HG02973 (cell line): ENCODE data around the gene SLCO1C1.
"Not testable (repeated sequence)": the region's sequence is repeated elsewhere in the genome, so short reads cannot be mapped to it uniquely, and the experiment has no call there.

ENCODE experiments used
- ATAC-seq: cut with Tn5 transposase; IDR thresholded peaks from one replicate; pipeline ENCODE4 v1.9.1; 2021; ENCODE audit warnings: moderate library complexity; ENCODE audit not compliant: unreplicated experiment

Gene SLCO1C1, protein sequence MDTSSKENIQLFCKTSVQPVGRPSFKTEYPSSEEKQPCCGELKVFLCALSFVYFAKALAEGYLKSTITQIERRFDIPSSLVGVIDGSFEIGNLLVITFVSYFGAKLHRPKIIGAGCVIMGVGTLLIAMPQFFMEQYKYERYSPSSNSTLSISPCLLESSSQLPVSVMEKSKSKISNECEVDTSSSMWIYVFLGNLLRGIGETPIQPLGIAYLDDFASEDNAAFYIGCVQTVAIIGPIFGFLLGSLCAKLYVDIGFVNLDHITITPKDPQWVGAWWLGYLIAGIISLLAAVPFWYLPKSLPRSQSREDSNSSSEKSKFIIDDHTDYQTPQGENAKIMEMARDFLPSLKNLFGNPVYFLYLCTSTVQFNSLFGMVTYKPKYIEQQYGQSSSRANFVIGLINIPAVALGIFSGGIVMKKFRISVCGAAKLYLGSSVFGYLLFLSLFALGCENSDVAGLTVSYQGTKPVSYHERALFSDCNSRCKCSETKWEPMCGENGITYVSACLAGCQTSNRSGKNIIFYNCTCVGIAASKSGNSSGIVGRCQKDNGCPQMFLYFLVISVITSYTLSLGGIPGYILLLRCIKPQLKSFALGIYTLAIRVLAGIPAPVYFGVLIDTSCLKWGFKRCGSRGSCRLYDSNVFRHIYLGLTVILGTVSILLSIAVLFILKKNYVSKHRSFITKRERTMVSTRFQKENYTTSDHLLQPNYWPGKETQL

DNA sequence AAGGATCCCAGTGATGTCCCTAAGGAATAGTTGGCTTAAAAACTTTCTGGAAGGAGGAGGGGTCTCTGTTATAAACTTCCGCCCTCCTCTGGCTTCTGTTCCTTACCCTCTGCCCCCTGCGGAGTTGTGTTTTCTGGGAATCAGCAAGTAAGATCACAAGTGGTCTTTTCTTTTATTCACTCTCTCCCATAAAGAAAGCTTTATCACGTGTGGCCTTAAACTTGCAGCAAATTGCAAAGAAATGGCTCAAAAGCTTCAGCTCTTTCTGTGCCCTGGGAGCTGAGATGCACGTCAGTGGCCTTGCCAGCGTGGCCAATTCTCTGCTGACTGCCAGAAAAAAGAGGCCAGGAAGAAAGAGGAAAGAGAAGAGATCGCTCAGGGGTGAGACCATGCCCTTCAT, at the start of gene SLCO1C1:
TSS of gene SLCO1C1 (plus strand) at position 101 of the 400 bp plus-strand sequence. CDS start 4,245 bp downstream, outside the sequence.
- ATAC-seq = no peak

DNA sequence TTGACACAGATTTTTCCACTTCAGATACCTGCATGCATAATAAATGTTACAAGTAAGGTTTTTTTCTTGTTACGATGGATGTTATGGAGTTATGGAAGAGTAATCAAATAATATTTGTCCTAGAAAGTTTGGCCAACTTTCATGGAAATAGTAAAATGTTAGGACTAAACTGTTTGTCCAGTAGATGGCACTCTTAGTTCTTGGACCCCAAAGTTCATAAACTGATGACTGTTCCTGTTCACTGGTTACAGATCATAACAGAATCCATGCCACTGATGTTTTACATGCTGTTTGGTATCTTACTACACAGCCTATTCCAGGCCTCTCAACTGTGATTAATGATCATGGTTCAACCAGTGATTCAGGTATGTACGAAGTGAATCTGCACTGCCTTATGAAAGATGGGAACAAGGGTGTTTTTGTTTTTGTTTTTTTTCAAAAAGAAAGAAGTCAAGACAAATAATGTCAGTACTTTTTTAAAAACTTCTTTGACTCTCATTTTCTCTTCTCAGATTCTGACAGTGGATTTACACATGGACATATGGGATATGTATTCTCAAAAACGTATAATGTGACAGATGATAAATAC, 48.8 kb upstream of the SLCO1C1 start:
- ATAC-seq = no peak

DNA sequence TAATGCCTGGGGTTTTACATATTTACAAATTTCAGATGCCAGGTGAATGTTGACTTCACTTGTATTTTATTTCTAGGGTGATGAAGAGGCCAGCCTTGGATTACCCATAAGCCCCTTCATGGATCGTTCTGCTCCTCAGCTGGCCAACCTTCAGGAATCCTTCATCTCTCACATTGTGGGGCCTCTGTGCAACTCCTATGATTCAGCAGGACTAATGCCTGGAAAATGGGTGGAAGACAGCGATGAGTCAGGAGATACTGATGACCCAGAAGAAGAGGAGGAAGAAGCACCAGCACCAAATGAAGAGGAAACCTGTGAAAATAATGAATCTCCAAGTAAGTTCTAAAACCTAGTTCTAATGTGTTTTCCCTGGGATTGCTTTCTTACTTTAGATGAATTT, 41.3 kb upstream of the SLCO1C1 start:
- ATAC-seq = no peak

GRCh38 chr12:20656600-20656999, 38.5 kb upstream of the SLCO1C1 start:
- ATAC-seq = no peak

DNA sequence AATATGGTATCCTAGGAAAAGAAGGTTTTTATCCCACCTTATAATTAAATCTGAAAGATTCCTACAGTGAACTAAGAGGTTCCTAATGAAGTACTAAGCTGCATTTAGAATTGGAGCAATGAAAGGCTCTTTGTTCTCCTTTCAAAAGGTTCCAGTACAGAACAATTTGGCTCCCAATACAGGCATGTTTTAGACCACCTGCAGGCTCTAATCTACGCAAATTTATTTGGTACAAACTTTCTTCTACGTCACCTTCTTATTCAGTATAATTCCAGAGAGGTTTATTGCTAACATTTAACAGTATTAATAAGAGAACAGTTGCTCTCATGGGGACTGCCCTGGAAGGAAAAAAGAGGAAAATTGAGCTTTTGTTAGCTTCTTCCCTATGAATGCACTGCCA, 37.6 kb upstream of the SLCO1C1 start:
- ATAC-seq = no peak

DNA sequence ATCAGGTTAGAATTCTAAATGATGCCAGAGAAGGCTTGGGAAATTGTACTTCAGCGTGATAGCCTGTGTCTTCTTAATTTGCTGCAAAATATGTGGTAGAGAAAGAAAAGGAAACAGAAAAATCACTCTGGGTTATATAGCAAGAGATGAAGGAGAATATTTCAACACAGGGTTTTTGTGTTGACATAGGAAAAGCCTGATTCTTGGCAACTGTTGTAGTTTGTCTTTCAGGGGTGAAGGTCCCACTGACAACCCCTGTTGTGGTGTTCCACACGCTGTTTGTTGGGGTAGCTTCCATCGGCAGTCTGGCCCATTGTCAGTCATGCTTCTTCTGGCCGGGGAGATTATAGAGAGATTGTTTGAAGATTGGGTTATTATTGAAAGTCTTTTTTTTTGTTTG, 13.8 kb upstream of the SLCO1C1 start:
- ATAC-seq = no peak

DNA sequence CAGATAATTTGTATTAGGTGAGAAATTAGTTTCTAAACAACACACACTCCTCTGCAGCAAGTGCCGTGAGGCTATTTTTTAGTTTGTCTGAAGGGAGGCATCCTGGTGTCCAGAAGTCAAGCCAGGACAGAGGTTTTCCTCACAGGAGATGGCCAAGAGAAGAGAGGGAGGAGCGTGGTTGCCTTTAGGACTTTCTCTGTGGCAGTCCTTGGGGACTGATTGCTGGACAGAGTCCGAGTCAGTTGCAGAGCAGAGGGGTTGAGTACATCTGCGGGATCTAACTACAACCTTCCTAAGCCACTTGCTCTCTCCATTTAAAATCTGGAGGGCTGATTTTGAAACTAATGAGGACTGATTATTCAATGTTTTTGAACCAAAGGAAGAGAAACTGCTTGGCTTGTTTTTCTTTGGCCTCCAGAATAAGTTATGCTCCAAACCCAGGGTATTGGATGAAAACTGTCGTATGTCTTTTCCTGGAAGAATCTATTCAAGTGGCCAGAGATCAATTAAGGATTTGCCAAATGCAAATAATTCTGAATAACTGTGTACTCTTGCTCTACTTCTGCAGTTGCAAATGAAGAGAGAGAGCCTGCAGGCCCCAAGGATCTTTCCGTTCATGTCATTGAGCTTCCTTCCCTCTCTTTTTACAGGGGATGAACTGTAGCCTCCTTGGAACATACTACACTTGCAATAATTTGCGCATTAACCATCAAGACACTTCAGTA, 1.2 kb downstream of the SLCO1C1 start:
- no peak for ATAC-seq

DNA sequence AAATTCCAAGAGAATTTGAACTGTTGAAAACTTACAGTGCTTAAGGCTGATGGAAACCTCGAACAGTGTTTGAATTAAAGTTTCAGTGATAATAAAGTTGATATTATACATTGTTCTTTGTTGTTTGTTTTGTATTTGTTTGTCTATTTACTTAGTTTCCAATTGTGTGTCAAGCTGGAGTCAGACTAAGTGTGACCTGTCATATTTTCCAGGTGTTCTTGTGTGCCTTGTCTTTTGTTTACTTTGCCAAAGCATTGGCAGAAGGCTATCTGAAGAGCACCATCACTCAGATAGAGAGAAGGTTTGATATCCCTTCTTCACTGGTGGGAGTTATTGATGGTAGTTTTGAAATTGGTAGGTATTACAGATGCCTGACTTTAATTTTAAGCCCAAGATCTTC, 6.0 kb downstream of the SLCO1C1 start:
- ATAC-seq = no peak

DNA sequence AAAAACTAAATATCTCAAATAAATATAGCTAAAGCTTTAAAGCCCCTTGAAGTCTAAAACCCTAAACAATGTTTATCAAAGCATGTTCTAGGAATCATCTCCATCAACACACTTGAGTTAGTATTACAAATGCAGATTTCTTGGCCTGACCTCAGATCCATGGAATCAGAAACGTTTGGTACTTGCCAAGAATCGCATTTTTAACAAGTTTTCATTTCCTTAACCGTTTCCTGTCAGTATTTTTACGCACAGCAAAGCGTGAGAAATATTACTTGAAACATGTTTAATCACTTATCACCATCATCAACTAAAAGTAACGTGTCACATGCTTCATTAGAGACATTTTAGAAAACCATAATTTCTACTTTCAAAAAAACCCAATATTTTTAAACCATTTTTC, 9.7 kb downstream of the SLCO1C1 start:
- ATAC-seq = no peak

DNA sequence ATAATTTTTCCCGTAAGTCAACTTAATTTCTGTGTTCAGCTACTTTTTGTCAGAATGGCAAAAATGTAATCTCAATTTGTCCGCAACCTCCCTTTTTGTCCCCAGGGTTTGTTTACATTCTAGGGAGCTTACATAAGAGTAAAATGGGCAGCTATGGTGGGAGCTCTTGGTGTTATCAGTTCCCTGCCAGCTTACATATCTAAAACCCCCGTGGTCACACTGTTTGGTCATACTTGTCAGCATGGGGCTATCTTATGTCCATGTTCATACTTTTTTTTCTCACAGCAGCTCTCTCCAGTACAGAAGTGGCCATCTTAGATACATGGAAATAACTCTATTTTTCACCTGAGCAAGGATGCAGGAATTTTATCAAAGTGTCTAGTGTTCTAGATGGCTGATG, 16.7 kb downstream of the SLCO1C1 start:
- ATAC-seq = no peak

- no peak for ATAC-seq
Observed at GRCh38 chr12:20716037-20716436, 20.9 kb downstream of the SLCO1C1 start.

DNA sequence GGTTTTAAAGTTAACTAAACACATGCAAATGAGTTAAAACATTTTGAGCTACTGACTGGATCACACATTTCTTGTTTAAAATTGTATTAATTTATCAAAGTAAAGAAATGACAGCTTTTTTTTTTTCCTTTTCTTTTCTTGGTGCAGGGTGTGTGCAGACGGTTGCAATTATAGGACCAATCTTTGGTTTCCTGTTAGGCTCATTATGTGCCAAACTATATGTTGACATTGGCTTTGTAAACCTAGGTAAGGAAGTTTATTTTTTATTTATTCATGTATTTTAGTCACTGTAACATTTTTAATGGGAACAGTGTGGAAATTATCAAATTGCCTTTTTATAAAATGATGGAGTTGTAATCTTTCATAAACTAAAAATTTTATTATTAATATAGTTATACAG, 21.9 kb downstream of the SLCO1C1 start:
- no peak for ATAC-seq

DNA sequence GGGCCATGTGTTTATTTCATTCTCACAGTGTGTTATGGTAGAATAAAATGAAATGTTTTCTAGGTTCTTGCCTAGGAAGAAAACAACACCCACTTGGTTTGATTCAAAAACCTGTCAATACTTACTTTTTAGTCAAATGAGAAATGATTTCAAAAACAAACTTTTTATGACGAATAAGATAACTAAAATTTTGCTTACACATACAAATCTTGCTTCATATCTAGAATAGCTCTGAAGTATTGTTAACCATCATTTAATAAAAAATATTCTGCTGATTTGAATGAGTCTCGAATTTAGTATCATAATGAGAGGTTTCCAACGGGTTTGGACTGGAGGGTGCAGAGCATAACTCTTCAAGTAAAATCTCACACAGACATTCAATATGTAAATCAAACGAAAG, 23.2 kb downstream of the SLCO1C1 start:
- ATAC-seq = no peak

DNA sequence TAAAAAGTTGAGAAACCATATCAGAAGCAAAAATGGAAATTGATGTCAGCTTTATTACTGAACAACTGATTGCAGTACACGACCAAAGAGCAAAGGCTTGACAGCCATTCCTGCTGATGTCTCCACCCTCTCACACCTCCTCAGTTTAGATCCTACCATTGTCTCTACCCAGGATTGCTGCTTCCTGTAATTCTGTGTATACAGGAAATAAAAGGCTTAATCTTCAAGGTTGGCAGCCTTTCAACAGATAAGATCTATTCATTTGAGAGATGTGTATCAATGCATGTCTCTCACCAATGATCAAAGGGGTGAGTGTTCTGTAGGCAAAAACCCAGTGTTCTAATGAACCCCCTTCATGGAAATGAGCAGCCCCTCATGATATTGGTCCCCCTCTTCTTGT, 27.0 kb downstream of the SLCO1C1 start:
- no peak for ATAC-seq

DNA sequence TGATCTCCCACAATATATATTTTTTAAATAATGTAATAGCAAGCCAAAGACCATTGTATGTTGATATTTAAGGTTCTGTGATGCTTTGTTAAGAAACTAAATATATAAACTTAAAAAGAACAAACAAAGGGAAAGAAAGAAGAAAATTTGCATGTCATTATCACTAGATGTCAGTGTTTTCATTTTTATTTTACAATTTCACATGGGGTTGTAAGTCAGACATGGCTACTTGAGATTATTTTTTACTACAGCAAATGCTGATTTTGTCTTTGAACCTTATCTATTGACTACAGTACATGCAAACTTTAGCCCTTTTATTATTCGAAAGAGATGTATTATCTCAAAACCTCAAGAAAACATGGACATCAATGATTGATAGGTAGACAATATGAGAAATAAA, 36.1 kb downstream of the SLCO1C1 start:
- no peak for ATAC-seq

DNA sequence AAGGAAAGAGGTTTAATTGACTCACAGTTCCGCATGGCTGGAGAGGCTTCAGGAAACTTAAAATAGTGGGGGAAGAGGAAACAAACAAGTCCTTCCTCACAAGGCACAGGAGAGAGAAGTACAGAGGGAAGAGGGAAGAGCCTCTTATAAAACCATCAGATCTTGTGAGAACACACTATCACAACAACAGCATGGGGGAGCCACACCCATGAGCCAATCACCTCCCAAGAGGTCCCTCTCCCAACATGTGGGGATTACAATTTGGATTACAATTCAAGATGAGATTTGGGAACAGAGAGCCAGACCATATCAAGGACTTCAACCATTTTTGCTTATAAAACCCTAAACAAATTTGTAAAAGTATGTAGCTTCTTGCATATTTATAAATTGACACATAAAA, 45.8 kb downstream of the SLCO1C1 start:
- ATAC-seq = no peak

DNA sequence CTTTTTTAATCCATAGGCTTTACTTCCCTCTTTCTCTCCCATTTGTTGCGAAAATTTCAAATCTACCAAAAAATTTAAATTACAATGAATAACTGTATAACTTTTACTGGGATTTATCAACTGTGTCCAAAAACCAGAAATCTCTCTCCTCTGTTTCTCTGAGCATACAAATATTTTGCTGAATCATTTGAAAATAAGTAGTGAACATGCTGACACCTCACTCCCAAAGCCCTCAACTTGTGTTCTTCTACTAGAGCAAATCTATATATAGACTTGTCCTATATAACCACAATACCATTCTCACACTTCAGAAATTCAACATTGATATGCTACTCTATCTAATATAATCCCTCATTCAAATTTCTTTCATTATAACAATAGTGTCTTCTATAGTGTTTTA, 53.1 kb downstream of the SLCO1C1 start:
- no peak for ATAC-seq

GRCh38 chr12:20751046-20751445, 55.9 kb downstream of the SLCO1C1 start:
- ATAC-seq = no peak

- ATAC-seq = no peak
Observed at GRCh38 chr12:20777420-20777819, 82.3 kb downstream of the SLCO1C1 start.

DNA sequence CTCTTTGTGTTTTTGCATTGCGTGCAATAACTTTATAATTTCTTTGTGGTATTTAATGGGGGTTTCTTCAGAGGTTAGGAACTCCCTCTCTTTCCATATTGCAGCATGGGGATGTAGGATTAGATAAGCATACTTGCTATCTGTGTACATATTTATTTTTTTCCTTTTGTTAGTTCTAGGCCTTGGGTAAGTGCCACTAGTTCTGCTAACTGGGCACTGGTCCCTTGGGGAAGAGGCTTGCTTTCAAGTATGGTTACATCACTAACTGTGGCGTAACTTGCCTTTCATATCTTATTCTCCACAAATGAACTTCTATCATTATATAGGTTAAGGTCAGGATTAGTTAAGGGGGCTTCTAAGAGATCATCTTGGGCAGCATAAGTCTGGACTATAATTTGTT, 83.8 kb downstream of the SLCO1C1 start:
- no peak for ATAC-seq

GRCh38 chr12:20779971-20780370, 84.8 kb downstream of the SLCO1C1 start:
- not testable (repeated sequence) for ATAC-seq
